ENCODE results near the gene MED8.

DNA sequence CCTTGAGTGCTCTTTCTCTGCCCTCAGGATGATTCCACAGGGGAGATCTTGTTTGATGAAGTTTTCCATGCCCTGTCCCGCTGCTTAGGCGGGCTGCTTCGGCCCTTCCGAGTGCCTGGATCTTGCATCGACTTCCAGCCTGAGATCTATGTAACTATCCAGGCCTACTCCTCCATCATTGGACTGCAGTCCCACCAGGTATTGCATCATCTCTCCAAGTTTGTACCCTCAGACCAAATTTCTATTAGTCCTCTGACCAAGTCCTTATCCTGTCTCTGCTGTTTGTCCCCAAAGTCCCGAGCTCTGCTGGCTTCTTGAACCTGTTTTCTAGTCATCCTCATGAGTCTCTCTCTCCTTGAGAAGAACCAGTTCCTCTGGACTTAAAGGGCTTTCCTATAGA, 14.8 kb upstream of the MED8 start:
- TF ChIP-seq, protein P1, sequence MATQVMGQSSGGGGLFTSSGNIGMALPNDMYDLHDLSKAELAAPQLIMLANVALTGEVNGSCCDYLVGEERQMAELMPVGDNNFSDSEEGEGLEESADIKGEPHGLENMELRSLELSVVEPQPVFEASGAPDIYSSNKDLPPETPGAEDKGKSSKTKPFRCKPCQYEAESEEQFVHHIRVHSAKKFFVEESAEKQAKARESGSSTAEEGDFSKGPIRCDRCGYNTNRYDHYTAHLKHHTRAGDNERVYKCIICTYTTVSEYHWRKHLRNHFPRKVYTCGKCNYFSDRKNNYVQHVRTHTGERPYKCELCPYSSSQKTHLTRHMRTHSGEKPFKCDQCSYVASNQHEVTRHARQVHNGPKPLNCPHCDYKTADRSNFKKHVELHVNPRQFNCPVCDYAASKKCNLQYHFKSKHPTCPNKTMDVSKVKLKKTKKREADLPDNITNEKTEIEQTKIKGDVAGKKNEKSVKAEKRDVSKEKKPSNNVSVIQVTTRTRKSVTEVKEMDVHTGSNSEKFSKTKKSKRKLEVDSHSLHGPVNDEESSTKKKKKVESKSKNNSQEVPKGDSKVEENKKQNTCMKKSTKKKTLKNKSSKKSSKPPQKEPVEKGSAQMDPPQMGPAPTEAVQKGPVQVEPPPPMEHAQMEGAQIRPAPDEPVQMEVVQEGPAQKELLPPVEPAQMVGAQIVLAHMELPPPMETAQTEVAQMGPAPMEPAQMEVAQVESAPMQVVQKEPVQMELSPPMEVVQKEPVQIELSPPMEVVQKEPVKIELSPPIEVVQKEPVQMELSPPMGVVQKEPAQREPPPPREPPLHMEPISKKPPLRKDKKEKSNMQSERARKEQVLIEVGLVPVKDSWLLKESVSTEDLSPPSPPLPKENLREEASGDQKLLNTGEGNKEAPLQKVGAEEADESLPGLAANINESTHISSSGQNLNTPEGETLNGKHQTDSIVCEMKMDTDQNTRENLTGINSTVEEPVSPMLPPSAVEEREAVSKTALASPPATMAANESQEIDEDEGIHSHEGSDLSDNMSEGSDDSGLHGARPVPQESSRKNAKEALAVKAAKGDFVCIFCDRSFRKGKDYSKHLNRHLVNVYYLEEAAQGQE (IDR thresholded peaks at IDR 0.05; ENCODE audit: unreplicated experiment): no peak
- TF ChIP-seq, protein P2, sequence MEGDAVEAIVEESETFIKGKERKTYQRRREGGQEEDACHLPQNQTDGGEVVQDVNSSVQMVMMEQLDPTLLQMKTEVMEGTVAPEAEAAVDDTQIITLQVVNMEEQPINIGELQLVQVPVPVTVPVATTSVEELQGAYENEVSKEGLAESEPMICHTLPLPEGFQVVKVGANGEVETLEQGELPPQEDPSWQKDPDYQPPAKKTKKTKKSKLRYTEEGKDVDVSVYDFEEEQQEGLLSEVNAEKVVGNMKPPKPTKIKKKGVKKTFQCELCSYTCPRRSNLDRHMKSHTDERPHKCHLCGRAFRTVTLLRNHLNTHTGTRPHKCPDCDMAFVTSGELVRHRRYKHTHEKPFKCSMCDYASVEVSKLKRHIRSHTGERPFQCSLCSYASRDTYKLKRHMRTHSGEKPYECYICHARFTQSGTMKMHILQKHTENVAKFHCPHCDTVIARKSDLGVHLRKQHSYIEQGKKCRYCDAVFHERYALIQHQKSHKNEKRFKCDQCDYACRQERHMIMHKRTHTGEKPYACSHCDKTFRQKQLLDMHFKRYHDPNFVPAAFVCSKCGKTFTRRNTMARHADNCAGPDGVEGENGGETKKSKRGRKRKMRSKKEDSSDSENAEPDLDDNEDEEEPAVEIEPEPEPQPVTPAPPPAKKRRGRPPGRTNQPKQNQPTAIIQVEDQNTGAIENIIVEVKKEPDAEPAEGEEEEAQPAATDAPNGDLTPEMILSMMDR (conservative IDR thresholded peaks at IDR 0.05; ENCODE audit: low read depth in 2 of 2): no peak

Measured in GM23338 (cell line).